HL-60/S4 treated with phorbol 12-myristate 13-acetate at 8.2 ng/mL for 4 days and 3 days (cell line): ENCODE results near the gene ZBTB7B.

ENCODE experiments used
- in situ Hi-C: fragments of 300-500 bp; cut with MboI; formaldehyde crosslinking; loops from 2 replicates; pipeline ENCODE4 v1.15.0; 2022; ENCODE audit warnings: low sequenced_read_pairs

The ZBTB7B gene

GRCh38 chr1:155037043-155037442 is 34.4 kb downstream of the ZBTB7B start:
- in situ Hi-C loops: no loop called here

- in situ Hi-C loops: no loop called here
Measured at GRCh38 chr1:155037851-155038441, 35.3 kb downstream of the ZBTB7B start.

GRCh38 chr1:155038602-155039307 is 36.2 kb downstream of the ZBTB7B start:
- in situ Hi-C loops: no loop called here

- in situ Hi-C loops: no loop called here
Measured at GRCh38 chr1:155039308-155039669, 36.7 kb downstream of the ZBTB7B start.

GRCh38 chr1:155040358-155041093 is 37.9 kb downstream of the ZBTB7B start:
- in situ Hi-C loops: no loop called here

- in situ Hi-C loops: no loop called here
Measured at GRCh38 chr1:155042789-155043188, 40.2 kb downstream of the ZBTB7B start.

GRCh38 chr1:155043301-155043702 is 40.7 kb downstream of the ZBTB7B start:
- in situ Hi-C loops: no loop called here

- in situ Hi-C loops: no loop called here
Measured at GRCh38 chr1:155043793-155044192, 41.2 kb downstream of the ZBTB7B start.

GRCh38 chr1:155044365-155044764 is 41.8 kb downstream of the ZBTB7B start:
- in situ Hi-C loops: no loop called here

GRCh38 chr1:155044812-155045657 is 42.4 kb downstream of the ZBTB7B start:
- in situ Hi-C loops: no loop called here

GRCh38 chr1:155048449-155049334 is 46.1 kb downstream of the ZBTB7B start:
- in situ Hi-C loops: no loop called here

- in situ Hi-C loops: no loop called here
Measured at GRCh38 chr1:155049651-155050559, 47.3 kb downstream of the ZBTB7B start.

- in situ Hi-C loops: no loop called here
Measured at GRCh38 chr1:155050560-155051341, 48.1 kb downstream of the ZBTB7B start, which contains the start of gene ADAM15. Gene ADAM15, plus strand, starts transcription at chr1:155051316. Its CDS starts 71 bp downstream, at chr1:155051387.

- in situ Hi-C loops: no loop called here
Measured at GRCh38 chr1:155051342-155051776, 48.8 kb downstream of the ZBTB7B start.

GRCh38 chr1:155051777-155052398 is 49.3 kb downstream of the ZBTB7B start:
- in situ Hi-C loops: no loop called here

GRCh38 chr1:155052439-155053395 is 50.1 kb downstream of the ZBTB7B start:
- in situ Hi-C loops: no loop called here
